ENCODE measurements around the gene RDM1.

RDM1 gene

GRCh38 chr17:35930211-35931065, at the start of gene RDM1:
TSS of gene RDM1 (minus strand) at chr17:35930773. CDS start at chr17:35930727, 46 bp downstream.
- Histone ChIP-seq H3K4me3 (ENCODE audit: low read depth in 1 of 2, low read length in 2 of 2) (peak within 1 kb of the TSS; percentile 56 to 61), H3K27me3 (ENCODE audit: low read depth, low read length) (no peaks in the 10 kb centered on the region), H3K36me3 (ENCODE audit: control insufficient read depth in 1 of 2, insufficient read depth in 2 of 2, low read length in 2 of 2) (no peaks in the 10 kb centered on the region), H3K4me1 (ENCODE audit: control insufficient read depth in 1 of 2, insufficient read depth in 2 of 2, low read length in 2 of 2) (peaks cover 7 to 11% of the 10 kb centered on the region in 2 donors), H3K27ac (ENCODE audit: low read length) (no peak within 1 kb of the TSS), H3K9me3 (ENCODE audit: control insufficient read depth in 1 of 2, low read length in 2 of 2) (no peaks in the 10 kb centered on the region)

- Histone ChIP-seq H3K27me3 (ENCODE audit: low read depth, low read length) (no peaks in the 10 kb centered on the region), H3K36me3 (ENCODE audit: control insufficient read depth in 1 of 2, insufficient read depth in 2 of 2, low read length in 2 of 2) (no peaks in the 10 kb centered on the region), H3K9me3 (ENCODE audit: control insufficient read depth in 1 of 2, low read length in 2 of 2) (no peaks in the 10 kb centered on the region), H3K27ac (ENCODE audit: low read length) (no peak overlapping the region), H3K4me3 (ENCODE audit: low read depth in 1 of 2, low read length in 2 of 2) (no peak overlapping the region), H3K4me1 (ENCODE audit: control insufficient read depth in 1 of 2, insufficient read depth in 2 of 2, low read length in 2 of 2) (no peaks in the 10 kb centered on the region)
Measured at GRCh38 chr17:35978346-35978745, 47.8 kb upstream of the RDM1 start.

- Histone ChIP-seq H3K4me3 (ENCODE audit: low read depth in 1 of 2, low read length in 2 of 2) (no peak overlapping the region), H3K36me3 (ENCODE audit: control insufficient read depth in 1 of 2, insufficient read depth in 2 of 2, low read length in 2 of 2) (no peaks in the 10 kb centered on the region), H3K27ac (ENCODE audit: low read length) (no peak overlapping the region), H3K9me3 (ENCODE audit: control insufficient read depth in 1 of 2, low read length in 2 of 2) (no peaks in the 10 kb centered on the region), H3K27me3 (ENCODE audit: low read depth, low read length) (no peaks in the 10 kb centered on the region), H3K4me1 (ENCODE audit: control insufficient read depth in 1 of 2, insufficient read depth in 2 of 2, low read length in 2 of 2) (no peaks in the 10 kb centered on the region)
Measured at GRCh38 chr17:35977509-35977908, 46.9 kb upstream of the RDM1 start.

- no peaks in the 10 kb centered on the region for H3K36me3 ChIP-seq (ENCODE audit: control insufficient read depth in 1 of 2, insufficient read depth in 2 of 2, low read length in 2 of 2)
- no peaks in the 10 kb centered on the region for H3K9me3 ChIP-seq (ENCODE audit: control insufficient read depth in 1 of 2, low read length in 2 of 2)
- no peak overlapping the region for H3K4me3 ChIP-seq (ENCODE audit: low read depth in 1 of 2, low read length in 2 of 2)
- no peak overlapping the region for H3K27ac ChIP-seq (ENCODE audit: low read length)
- H3K27me3 ChIP-seq (ENCODE audit: low read depth, low read length): no peaks in the 10 kb centered on the region
- no peaks in the 10 kb centered on the region for H3K4me1 ChIP-seq (ENCODE audit: control insufficient read depth in 1 of 2, insufficient read depth in 2 of 2, low read length in 2 of 2)
Measured at GRCh38 chr17:35973333-35974260, 43.0 kb upstream of the RDM1 start.

- Histone ChIP-seq H3K36me3 (ENCODE audit: control insufficient read depth in 1 of 2, insufficient read depth in 2 of 2, low read length in 2 of 2) (no peaks in the 10 kb centered on the region), H3K27me3 (ENCODE audit: low read depth, low read length) (no peaks in the 10 kb centered on the region), H3K9me3 (ENCODE audit: control insufficient read depth in 1 of 2, low read length in 2 of 2) (no peaks in the 10 kb centered on the region), H3K27ac (ENCODE audit: low read length) (no peak overlapping the region), H3K4me1 (ENCODE audit: control insufficient read depth in 1 of 2, insufficient read depth in 2 of 2, low read length in 2 of 2) (no peaks in the 10 kb centered on the region), H3K4me3 (ENCODE audit: low read depth in 1 of 2, low read length in 2 of 2) (no peak overlapping the region)
Measured at GRCh38 chr17:35972945-35973332, 42.4 kb upstream of the RDM1 start.

GRCh38 chr17:35972535-35972934, 42.0 kb upstream of the RDM1 start:
- H3K27ac ChIP-seq (ENCODE audit: low read length): no peak overlapping the region
- no peaks in the 10 kb centered on the region for H3K9me3 ChIP-seq (ENCODE audit: control insufficient read depth in 1 of 2, low read length in 2 of 2)
- H3K4me3 ChIP-seq (ENCODE audit: low read depth in 1 of 2, low read length in 2 of 2): no peak overlapping the region
- H3K27me3 ChIP-seq (ENCODE audit: low read depth, low read length): no peaks in the 10 kb centered on the region
- no peaks in the 10 kb centered on the region for H3K4me1 ChIP-seq (ENCODE audit: control insufficient read depth in 1 of 2, insufficient read depth in 2 of 2, low read length in 2 of 2)
- no peaks in the 10 kb centered on the region for H3K36me3 ChIP-seq (ENCODE audit: control insufficient read depth in 1 of 2, insufficient read depth in 2 of 2, low read length in 2 of 2)

GRCh38 chr17:35972066-35972465, 41.5 kb upstream of the RDM1 start:
- H3K27me3 ChIP-seq (ENCODE audit: low read depth, low read length): no peaks in the 10 kb centered on the region
- no peak overlapping the region for H3K27ac ChIP-seq (ENCODE audit: low read length)
- no peaks in the 10 kb centered on the region for H3K9me3 ChIP-seq (ENCODE audit: control insufficient read depth in 1 of 2, low read length in 2 of 2)
- H3K36me3 ChIP-seq (ENCODE audit: control insufficient read depth in 1 of 2, insufficient read depth in 2 of 2, low read length in 2 of 2): no peaks in the 10 kb centered on the region
- H3K4me1 ChIP-seq (ENCODE audit: control insufficient read depth in 1 of 2, insufficient read depth in 2 of 2, low read length in 2 of 2): no peaks in the 10 kb centered on the region
- no peak overlapping the region for H3K4me3 ChIP-seq (ENCODE audit: low read depth in 1 of 2, low read length in 2 of 2)

GRCh38 chr17:35969558-35970380, 39.2 kb upstream of the RDM1 start:
- H3K36me3 ChIP-seq (ENCODE audit: control insufficient read depth in 1 of 2, insufficient read depth in 2 of 2, low read length in 2 of 2): no peaks in the 10 kb centered on the region
- H3K27ac ChIP-seq (ENCODE audit: low read length): no peak overlapping the region
- no peaks in the 10 kb centered on the region for H3K27me3 ChIP-seq (ENCODE audit: low read depth, low read length)
- no peaks in the 10 kb centered on the region for H3K9me3 ChIP-seq (ENCODE audit: control insufficient read depth in 1 of 2, low read length in 2 of 2)
- no peak overlapping the region for H3K4me3 ChIP-seq (ENCODE audit: low read depth in 1 of 2, low read length in 2 of 2)
- no peaks in the 10 kb centered on the region for H3K4me1 ChIP-seq (ENCODE audit: control insufficient read depth in 1 of 2, insufficient read depth in 2 of 2, low read length in 2 of 2)

- Histone ChIP-seq H3K4me1 (ENCODE audit: control insufficient read depth in 1 of 2, insufficient read depth in 2 of 2, low read length in 2 of 2) (no peaks in the 10 kb centered on the region), H3K9me3 (ENCODE audit: control insufficient read depth in 1 of 2, low read length in 2 of 2) (no peaks in the 10 kb centered on the region), H3K36me3 (ENCODE audit: control insufficient read depth in 1 of 2, insufficient read depth in 2 of 2, low read length in 2 of 2) (no peaks in the 10 kb centered on the region)
Measured at GRCh38 chr17:35968520-35969054, 38.0 kb upstream of the RDM1 start.

GRCh38 chr17:35965272-35965671, 34.7 kb upstream of the RDM1 start:
- no peaks in the 10 kb centered on the region for H3K36me3 ChIP-seq (ENCODE audit: control insufficient read depth in 1 of 2, insufficient read depth in 2 of 2, low read length in 2 of 2)
- H3K27me3 ChIP-seq (ENCODE audit: low read depth, low read length): no peaks in the 10 kb centered on the region
- H3K27ac ChIP-seq (ENCODE audit: low read length): no peak overlapping the region
- H3K9me3 ChIP-seq (ENCODE audit: control insufficient read depth in 1 of 2, low read length in 2 of 2): no peaks in the 10 kb centered on the region
- H3K4me3 ChIP-seq (ENCODE audit: low read depth in 1 of 2, low read length in 2 of 2): no peak overlapping the region
- H3K4me1 ChIP-seq (ENCODE audit: control insufficient read depth in 1 of 2, insufficient read depth in 2 of 2, low read length in 2 of 2): no peaks in the 10 kb centered on the region

More at GRCh38 chr17:35968520-35969054, 38.0 kb upstream of the RDM1 start:
- H3K27me3 ChIP-seq (ENCODE audit: low read depth, low read length): no peaks in the 10 kb centered on the region
- H3K27ac ChIP-seq (ENCODE audit: low read length): no peak overlapping the region
- no peak overlapping the region for H3K4me3 ChIP-seq (ENCODE audit: low read depth in 1 of 2, low read length in 2 of 2)
